ENCODE results near the gene CHAC2. TPM values are rescaled to one million over a fixed set of nuclear protein-coding genes. Genes with fewer than 3 reads are reported as not detected.

Gene CHAC2
- 10.7 and 15.5 TPM in 2 replicates for total RNA-seq (2016; rRNA removed; fragmentation: Illumina TruSeq; extraction: Trizol)
- total RNA-seq (2016; cell fraction: cytosol; rRNA removed; fragmentation: Illumina TruSeq; extraction: Trizol; ENCODE audit: low read depth) = 2.9 and 3.9 TPM in 2 replicates
- total RNA-seq (2016; cell fraction: insoluble cytoplasmic fraction; rRNA removed; fragmentation: Illumina TruSeq; extraction: Trizol) = 11.3 and 16.1 TPM in 2 replicates
- total RNA-seq (2016; cell fraction: membrane; rRNA removed; fragmentation: Illumina TruSeq; extraction: Trizol) = 5.9 and 6.0 TPM in 2 replicates
- total RNA-seq (2016; cell fraction: nucleus; rRNA removed; fragmentation: Illumina TruSeq; extraction: Trizol) = 3.0 and 4.8 TPM in 2 replicates
- 1.1 and 1.7 TPM in 2 replicates for polyA plus RNA-seq (2011; rRNA removed)
- polyA plus RNA-seq (2011; cell fraction: cytosol; rRNA removed) = 0.86 and 1.00 TPM in 2 replicates
- polyA plus RNA-seq (2011; cell fraction: nucleus; rRNA removed) = 0.16 and 0.29 TPM in 2 replicates
- polyA plus RNA-seq (2012) = 2.6 and 3.1 TPM in 2 replicates
- 2.3 and 2.8 TPM in 2 replicates for polyA plus RNA-seq (2016; cell fraction: cytosol; fragmentation: Illumina TruSeq; extraction: Trizol; ENCODE audit: low read depth)
- 18.6 and 20.3 TPM in 2 replicates for polyA plus RNA-seq (2016; cell fraction: insoluble cytoplasmic fraction; fragmentation: Illumina TruSeq; extraction: Trizol; ENCODE audit: low read depth)
- polyA plus RNA-seq (2016; cell fraction: membrane; fragmentation: Illumina TruSeq; extraction: Trizol; ENCODE audit: low read depth) = 5.1 and 5.8 TPM in 2 replicates
- polyA plus RNA-seq (2016; cell fraction: nucleus; fragmentation: Illumina TruSeq; extraction: Trizol; ENCODE audit: insufficient read depth, low read depth) = 8.8 and 10.1 TPM in 2 replicates
- polyA minus RNA-seq (2011; rRNA and poly(A)+ RNA removed; ENCODE audit: low replicate concordance) = 0.32 and 7.6 TPM in 2 replicates
- polyA minus RNA-seq (2011; cell fraction: cytosol; rRNA and poly(A)+ RNA removed) = 1.1 and 1.8 TPM in 2 replicates
- 0.39 TPM in 1 of 2 replicates, not detected in the other for polyA minus RNA-seq (2011; cell fraction: nucleus; rRNA and poly(A)+ RNA removed)
- Bru-seq, nascent RNA = percentile 51 among the genes with signal in this experiment
- BruChase-seq, experiment 1, labeled RNA remaining after a 6-hour chase = percentile 53 among the genes with signal in this experiment
- percentile 55 among the genes with signal in this experiment for BruChase-seq, experiment 2, labeled RNA remaining after a 2-hour chase
- long read RNA-seq, experiment 1, transcript CHAC2-201 (3 exons, 1,321 nt) = major isoform, 10 of 11 reads
- long read RNA-seq, experiment 1, partial matches to known transcripts = 1 of 11 reads
- long read RNA-seq, experiment 1, other reads (novel, unspliced or antisense) = 0 of 11 reads
- long read RNA-seq, experiment 2, partial matches to known transcripts = 1 of 5 reads
- long read RNA-seq, experiment 2, other reads (novel, unspliced or antisense) = 0 of 5 reads

GRCh38 chr2:53767405-53768241 is at the start of gene CHAC2:
TSS of gene CHAC2 (plus strand) at chr2:53767804. CDS start at chr2:53767887, 83 bp downstream.
- POLR2A ChIA-PET = interaction anchor here (0.6 to 7.0 kb wide), 5 partner anchors 9 to 351 kb away, joined by 3 to 53 read pairs (median 3); partner anchors contain the start of genes ASB3, ERLEC1 and PSME4
- H3K36me3 ChIP-seq (replicated peaks in 1 of 2; ENCODE audit: control insufficient read depth in 1 of 2, insufficient read depth in 2 of 2, low read length in 2 of 2) = peaks cover 9 to 26% of the 10 kb centered on the region in 2 experiments
- TSS peak; percentile 80 for BruUV-seq (replicated peaks)
- TF ChIP-seq, protein P1, sequence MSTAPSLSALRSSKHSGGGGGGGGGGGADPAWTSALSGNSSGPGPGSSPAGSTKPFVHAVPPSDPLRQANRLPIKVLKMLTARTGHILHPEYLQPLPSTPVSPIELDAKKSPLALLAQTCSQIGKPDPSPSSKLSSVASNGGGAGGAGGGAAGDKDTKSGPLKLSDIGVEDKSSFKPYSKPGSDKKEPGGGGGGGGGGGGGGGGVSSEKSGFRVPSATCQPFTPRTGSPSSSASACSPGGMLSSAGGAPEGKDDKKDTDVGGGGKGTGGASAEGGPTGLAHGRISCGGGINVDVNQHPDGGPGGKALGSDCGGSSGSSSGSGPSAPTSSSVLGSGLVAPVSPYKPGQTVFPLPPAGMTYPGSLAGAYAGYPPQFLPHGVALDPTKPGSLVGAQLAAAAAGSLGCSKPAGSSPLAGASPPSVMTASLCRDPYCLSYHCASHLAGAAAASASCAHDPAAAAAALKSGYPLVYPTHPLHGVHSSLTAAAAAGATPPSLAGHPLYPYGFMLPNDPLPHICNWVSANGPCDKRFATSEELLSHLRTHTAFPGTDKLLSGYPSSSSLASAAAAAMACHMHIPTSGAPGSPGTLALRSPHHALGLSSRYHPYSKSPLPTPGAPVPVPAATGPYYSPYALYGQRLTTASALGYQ (CRISPR knock-in tag; IDR thresholded peaks at IDR 0.05) = no peak
- TF ChIP-seq SKI (IDR thresholded peaks at IDR 0.05; ENCODE audit: partially characterized antibody) = no peak
- TF ChIP-seq YEATS2 (CRISPR knock-in tag; IDR thresholded peaks at IDR 0.05; ENCODE audit: borderline replicate concordance) = peak; percentile 80; the same call in 1 of the 2 replicates
- TF ChIP-seq CREB1 (IDR thresholded peaks at IDR 0.05) = no peak
- peak; percentile 81 for TF ChIP-seq CREB1 (CRISPR knock-in tag; IDR thresholded peaks at IDR 0.05)
- TF ChIP-seq SALL1 (CRISPR knock-in tag; IDR thresholded peaks at IDR 0.05) = peak; percentile 49; the same call in 1 of the 2 replicates
- TF ChIP-seq ZBTB26 (CRISPR knock-in tag; IDR thresholded peaks at IDR 0.05; ENCODE audit: borderline replicate concordance) = no peak
- peak; percentile 50; the same call in 1 of the 2 replicates for TF ChIP-seq SUZ12 (IDR thresholded peaks at IDR 0.05; ENCODE audit: low read depth, low read length)
- TF ChIP-seq ZNF800 (CRISPR knock-in tag; IDR thresholded peaks at IDR 0.05) = no peak
- no peak for TF ChIP-seq CC2D1A (CRISPR knock-in tag; IDR thresholded peaks at IDR 0.05)
- TF ChIP-seq MTA1 (CRISPR knock-in tag; IDR thresholded peaks at IDR 0.05; ENCODE audit: borderline replicate concordance) = peak; percentile 80; the same call in 1 of the 2 replicates
- no peak for TF ChIP-seq ZNF713 (CRISPR knock-in tag; IDR thresholded peaks at IDR 0.05)

More at GRCh38 chr2:53767405-53768241, at the start of gene CHAC2:
- intact Hi-C loops (cut with micrococcal nuclease; ENCODE audit: unreplicated experiment) (loop anchor here (2.0 kb wide), 1 partner anchor 19 kb away; the partner anchor contains the start of genes ASB3 and ERLEC1), in situ Hi-C loops (cut with HindIII; ENCODE audit: extremely low pct_ligation_motif_present, low pct_unique_long_range_greater_than_20kb) (no loop called here)
- CTCF ChIA-PET (ENCODE audit: low intra/inter-chr PET ratio, low total read pairs) = no interaction called here
- FAIRE-seq (no peak), DNase-seq (ENCODE audit: low spot score) (peak; percentile 81), ATAC-seq (peak; percentile 98)
- peaks cover 36% of the 10 kb centered on the region for H3K4me1 ChIP-seq (ENCODE audit: insufficient read depth, low read length)
- H3K9me3 ChIP-seq (ENCODE audit: low read length) = no peaks in the 10 kb centered on the region
- peaks cover 52% of the 10 kb centered on the region for H3K79me2 ChIP-seq (ENCODE audit: insufficient read depth, low read length)
- H3K27ac ChIP-seq (ENCODE audit: extremely low read length, insufficient read depth, low read length) = peak within 1 kb of the TSS; percentile 73
- WGBS (ENCODE audit: low lambda C conversion rate) = under 1% methylated on average over 35 of the region's 46 CpGs
- peak within 1 kb of the TSS; percentile 90 for H3K4me2 ChIP-seq (ENCODE audit: low read depth, low read length)
- peak within 1 kb of the TSS; percentile 74 for H2AFZ ChIP-seq (ENCODE audit: low read length)
- H3K27me3 ChIP-seq (ENCODE audit: control insufficient read depth in 1 of 2, insufficient read depth in 2 of 2, low read length in 2 of 2) = no peaks in the 10 kb centered on the region; a peak in 1 of 5 replicates
- H3K9ac ChIP-seq (ENCODE audit: insufficient read depth, low read depth, low read length) = peak within 1 kb of the TSS; percentile 76
- no peaks in the 10 kb centered on the region; the same call in none of the 2 replicates for H4K20me1 ChIP-seq (ENCODE audit: insufficient read depth, low read length)
- H3K4me3 ChIP-seq (replicated peaks in 1 of 3; ENCODE audit: insufficient read depth in 1 of 3, low read depth in 2 of 3, low read length in 3 of 3) = peak within 1 kb of the TSS; percentile 80 to 90 (median 82)
